Duodenal mucosa (tissue), 2 donors: ENCODE data around the gene ZNF296.

Experiments used
- H3K27ac ChIP-seq: one replicate; pipeline ENCODE4 v1.7.0; 2013; ENCODE audit warnings: low read depth, low read length
- H3K27me3 ChIP-seq, 2 donors: one replicate each; pipeline ENCODE4 v1.7.0; 2013; ENCODE audit warnings: low read length in 2 of 2, control low read depth in 1 of 2; ENCODE audit not compliant: insufficient read depth in 2 of 2, control insufficient read depth in 1 of 2
- H3K36me3 ChIP-seq, 2 donors: one replicate each; pipeline ENCODE4 v1.7.0; 2013; ENCODE audit warnings: low read length in 2 of 2, control low read depth in 1 of 2; ENCODE audit not compliant: insufficient read depth in 2 of 2, control insufficient read depth in 1 of 2
- H3K4me1 ChIP-seq, 2 donors: one replicate each; pipeline ENCODE4 v1.7.0; 2013; ENCODE audit warnings: low read length in 2 of 2, control low read depth in 1 of 2; ENCODE audit not compliant: insufficient read depth in 2 of 2, control insufficient read depth in 1 of 2
- H3K4me3 ChIP-seq, 2 donors: one replicate each; pipeline ENCODE4 v1.7.0; 2013; ENCODE audit warnings: low read length in 2 of 2, low read depth in 1 of 2
- H3K9ac ChIP-seq, 2 donors: one replicate each; pipeline ENCODE4 v1.7.0; 2013; ENCODE audit warnings: low read length in 2 of 2, low read depth in 1 of 2
- H3K9me3 ChIP-seq, 2 donors: one replicate each; pipeline ENCODE4 v1.7.0; 2013; ENCODE audit warnings: low read length in 2 of 2, control low read depth in 1 of 2; ENCODE audit not compliant: control insufficient read depth in 1 of 2

ZNF296 gene

DNA sequence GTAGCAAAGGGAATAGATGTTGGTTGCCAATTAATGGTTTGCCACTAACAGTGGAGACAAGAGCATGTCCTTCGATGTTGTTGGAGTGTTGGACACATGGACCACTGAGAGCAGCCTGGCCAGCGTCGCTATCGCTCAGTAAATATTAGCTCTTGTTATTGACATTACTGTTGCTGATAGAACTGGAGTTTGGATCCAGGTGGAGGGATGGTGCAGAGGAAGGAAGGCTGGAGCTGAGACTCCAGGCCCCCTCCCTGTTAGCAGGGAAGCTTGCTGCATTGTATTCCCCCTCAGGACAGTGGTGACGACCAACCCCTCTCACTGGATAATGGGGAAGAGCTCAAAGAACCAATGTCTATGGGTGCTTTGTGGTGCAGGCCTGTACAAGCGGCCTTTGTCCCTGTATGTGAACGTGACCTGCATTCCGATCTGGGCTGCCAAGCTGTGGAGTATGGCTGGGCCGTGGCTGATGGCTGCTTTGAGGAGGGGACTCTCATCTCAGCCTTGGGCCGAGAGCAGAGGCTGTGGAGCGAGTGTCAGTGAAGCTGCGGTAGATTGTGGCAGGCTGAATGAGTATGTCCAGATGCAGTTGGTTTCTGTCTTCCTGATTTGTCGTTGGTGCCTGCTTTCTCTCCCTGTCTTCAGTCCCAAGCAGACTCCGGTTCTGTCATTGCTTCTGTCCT lies 30.5 kb downstream of the ZNF296 start:
- peak overlapping the region in 1 of 2 donors; percentile 50 for H3K4me3 ChIP-seq
- H3K4me1 ChIP-seq, result peaks cover 21 to 45% of the 10 kb centered on the region in 2 donors
- H3K27ac ChIP-seq, result peak overlapping the region; percentile 59
- peak overlapping the region; percentile 8 to 33 for H3K9ac ChIP-seq
- no peaks in the 10 kb centered on the region for H3K9me3 ChIP-seq
- peaks cover 10 to 48% of the 10 kb centered on the region in 2 donors for H3K36me3 ChIP-seq
- no peaks in the 10 kb centered on the region for H3K27me3 ChIP-seq

- H3K36me3 ChIP-seq, result peaks cover 15 to 56% of the 10 kb centered on the region in 2 donors
- no peaks in the 10 kb centered on the region for H3K9me3 ChIP-seq
- no peak overlapping the region for H3K27ac ChIP-seq
- H3K9ac ChIP-seq, result no peak overlapping the region
- H3K4me3 ChIP-seq, result no peak overlapping the region
- peaks cover 28 to 45% of the 10 kb centered on the region in 2 donors for H3K4me1 ChIP-seq
- no peaks in the 10 kb centered on the region for H3K27me3 ChIP-seq
Observed at GRCh38 chr19:45041125-45041524, 35.2 kb downstream of the ZNF296 start.

DNA sequence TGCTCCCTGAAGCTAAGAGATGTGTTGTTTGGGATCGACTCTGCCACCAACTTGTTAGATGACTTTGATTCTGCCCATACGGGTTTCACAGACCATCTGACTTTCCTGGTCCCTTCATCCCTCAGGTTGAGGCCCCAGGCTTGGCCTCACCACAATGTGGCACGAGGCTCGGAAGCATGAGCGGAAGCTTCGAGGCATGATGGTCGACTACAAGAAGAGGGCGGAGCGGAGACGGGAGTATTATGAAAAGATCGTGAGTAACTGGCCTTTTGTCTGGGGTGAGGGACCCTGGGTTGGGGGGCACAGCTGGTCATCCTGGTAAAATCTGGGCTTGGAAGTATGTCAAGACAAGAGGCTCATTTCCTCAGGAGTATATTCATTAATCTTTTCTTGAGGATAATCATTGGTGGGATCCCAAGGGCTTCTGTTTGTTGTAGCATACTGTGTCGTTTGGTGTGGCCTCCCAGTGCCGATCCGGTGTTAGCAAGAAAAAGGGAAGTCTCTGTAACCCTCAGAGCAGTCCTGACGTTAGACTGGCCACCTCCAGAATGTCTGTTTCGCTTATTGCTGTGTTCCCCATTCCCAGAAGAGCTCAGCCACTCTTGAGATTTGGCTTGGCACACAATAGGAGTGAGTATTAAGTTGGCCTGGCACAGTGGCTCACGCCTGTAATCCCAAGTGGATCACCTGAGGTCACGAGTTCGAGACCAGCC lies 36.1 kb downstream of the ZNF296 start:
- H3K4me3 ChIP-seq, result peak overlapping the region; percentile 81 to 92
- peak overlapping the region; percentile 92 to 97 for H3K9ac ChIP-seq
- H3K27ac ChIP-seq, result no peak overlapping the region
- H3K9me3 ChIP-seq, result no peaks in the 10 kb centered on the region
- H3K36me3 ChIP-seq, result peaks cover 14 to 54% of the 10 kb centered on the region in 2 donors
- H3K4me1 ChIP-seq, result peaks cover 19 to 36% of the 10 kb centered on the region in 2 donors
- H3K27me3 ChIP-seq, result no peaks in the 10 kb centered on the region

- H3K36me3 ChIP-seq, result peaks cover 18 to 52% of the 10 kb centered on the region in 2 donors
- peak within 1 kb of the TSS; percentile 99 for H3K27ac ChIP-seq
- peaks cover 13 to 28% of the 10 kb centered on the region in 2 donors for H3K4me1 ChIP-seq
- peak within 1 kb of the TSS; percentile 81 to 92 for H3K4me3 ChIP-seq
- no peaks in the 10 kb centered on the region for H3K9me3 ChIP-seq
- H3K27me3 ChIP-seq, result no peaks in the 10 kb centered on the region
- peak within 1 kb of the TSS; percentile 92 to 97 for H3K9ac ChIP-seq
Observed at GRCh38 chr19:45038931-45039893, 37.1 kb downstream of the ZNF296 start, which contains the start of gene CLASRP. CLASRP (plus strand) TSS chr19:45039045; CDS start chr19:45040213, 1,168 bp downstream.

DNA sequence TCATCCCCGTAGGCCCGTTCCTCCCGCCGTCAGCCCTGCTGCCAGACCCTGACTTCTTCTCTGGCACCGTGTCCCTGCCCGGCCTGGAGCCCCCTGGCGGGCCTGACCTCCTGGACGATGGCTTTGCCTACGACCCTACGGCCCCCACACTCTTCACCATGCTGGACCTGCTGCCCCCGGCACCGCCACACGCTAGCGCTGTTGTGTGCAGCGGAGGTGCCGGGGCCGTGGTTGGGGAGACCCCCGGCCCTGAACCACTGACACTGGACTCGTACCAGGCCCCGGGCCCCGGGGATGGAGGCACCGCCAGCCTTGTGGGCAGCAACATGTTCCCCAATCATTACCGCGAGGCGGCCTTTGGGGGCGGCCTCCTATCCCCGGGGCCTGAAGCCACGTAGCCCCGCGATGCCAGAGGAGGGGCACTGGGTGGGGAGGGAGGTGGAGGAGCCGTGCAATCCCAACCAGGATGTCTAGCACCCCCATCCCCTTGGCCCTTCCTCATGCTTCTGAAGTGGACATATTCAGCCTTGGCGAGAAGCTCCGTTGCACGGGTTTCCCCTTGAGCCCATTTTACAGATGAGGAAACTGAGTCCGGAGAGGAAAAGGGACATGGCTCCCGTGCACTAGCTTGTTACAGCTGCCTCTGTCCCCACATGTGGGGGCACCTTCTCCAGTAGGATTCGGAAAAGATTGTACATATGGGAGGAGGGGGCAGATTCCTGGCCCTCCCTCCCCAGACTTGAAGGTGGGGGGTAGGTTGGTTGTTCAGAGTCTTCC lies 38.7 kb downstream of the ZNF296 start:
- H3K9me3 ChIP-seq, result no peaks in the 10 kb centered on the region
- no peak overlapping the region for H3K27ac ChIP-seq
- H3K4me3 ChIP-seq, result no peak overlapping the region
- H3K4me1 ChIP-seq, result peaks cover 13 to 28% of the 10 kb centered on the region in 2 donors
- H3K36me3 ChIP-seq, result peaks cover 24 to 53% of the 10 kb centered on the region in 2 donors
- no peak overlapping the region for H3K9ac ChIP-seq
- no peaks in the 10 kb centered on the region for H3K27me3 ChIP-seq

GRCh38 chr19:45035755-45036154 lies 40.5 kb downstream of the ZNF296 start:
- Histone ChIP-seq H3K27ac (no peak overlapping the region), H3K36me3 (peaks cover 28 to 43% of the 10 kb centered on the region in 2 donors), H3K9ac (no peak overlapping the region), H3K4me1 (peaks cover 13 to 14% of the 10 kb centered on the region in 2 donors), H3K9me3 (no peaks in the 10 kb centered on the region), H3K4me3 (no peak overlapping the region), H3K27me3 (no peaks in the 10 kb centered on the region)

DNA sequence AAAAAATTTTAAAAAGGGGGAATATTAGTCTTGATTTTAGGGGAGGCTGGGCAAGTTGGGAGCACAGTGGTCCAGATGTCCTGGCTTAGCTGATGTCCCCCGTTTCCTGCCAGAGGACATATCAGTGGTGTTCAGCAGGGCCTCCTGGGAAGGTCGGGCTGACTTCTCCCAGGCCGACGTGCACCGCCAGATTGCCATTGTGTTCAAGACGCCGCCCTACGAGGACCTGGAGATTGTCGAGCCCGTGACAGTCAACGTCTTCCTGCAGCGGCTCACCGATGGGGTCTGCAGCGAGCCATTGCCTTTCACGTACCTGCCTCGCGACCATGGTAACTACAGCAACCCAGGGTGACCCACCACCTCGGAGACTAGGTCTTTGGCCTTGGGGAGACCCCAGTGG lies 43.9 kb downstream of the ZNF296 start:
- Histone ChIP-seq H3K9ac (no peak overlapping the region), H3K4me3 (no peak overlapping the region), H3K4me1 (no peaks in the 10 kb centered on the region), H3K27ac (no peak overlapping the region), H3K36me3 (peaks cover 28 to 38% of the 10 kb centered on the region in 2 donors), H3K27me3 (no peaks in the 10 kb centered on the region), H3K9me3 (no peaks in the 10 kb centered on the region)

- no peak overlapping the region for H3K4me3 ChIP-seq
- no peak overlapping the region for H3K27ac ChIP-seq
- no peaks in the 10 kb centered on the region for H3K9me3 ChIP-seq
- no peaks in the 10 kb centered on the region for H3K27me3 ChIP-seq
- no peaks in the 10 kb centered on the region for H3K4me1 ChIP-seq
- peaks cover 34 to 39% of the 10 kb centered on the region in 2 donors for H3K36me3 ChIP-seq
- no peak overlapping the region for H3K9ac ChIP-seq
Observed at GRCh38 chr19:45030825-45031224, 45.5 kb downstream of the ZNF296 start.

DNA sequence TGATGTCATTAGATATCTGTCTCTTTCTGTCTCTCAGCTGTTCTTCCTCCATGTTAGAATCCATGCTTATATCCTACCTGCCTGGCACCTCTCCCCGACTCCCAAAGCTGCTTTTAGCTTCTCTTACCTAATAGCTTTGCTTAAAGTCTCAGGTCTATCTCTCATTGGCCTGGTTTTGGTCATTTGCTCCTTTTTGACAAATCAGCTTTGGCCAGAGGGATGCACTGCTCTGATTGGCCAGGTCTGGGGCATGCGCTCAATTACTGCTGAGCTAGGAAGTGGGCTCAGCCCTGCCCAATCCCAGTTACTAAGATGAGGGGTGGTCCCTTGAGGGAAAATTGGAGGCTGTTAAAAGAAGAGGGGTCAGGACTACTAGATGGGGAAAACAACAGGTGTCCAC lies 48.9 kb downstream of the ZNF296 start:
- H3K36me3 ChIP-seq, result peaks cover 21 to 26% of the 10 kb centered on the region in 2 donors

More for the DNA sequence above, 48.9 kb downstream of the ZNF296 start:
- no peak overlapping the region for H3K9ac ChIP-seq
- no peaks in the 10 kb centered on the region for H3K4me1 ChIP-seq
- no peak overlapping the region for H3K4me3 ChIP-seq
- H3K27ac ChIP-seq, result no peak overlapping the region
- H3K9me3 ChIP-seq, result no peaks in the 10 kb centered on the region
- no peaks in the 10 kb centered on the region for H3K27me3 ChIP-seq
